Activated CD8-positive, alpha-beta memory T cell treated with anti-CD3 and anti-CD28 coated beads, Interleukin-2, amount 50 U/mL, for 1 hour (primary cell): Measurements from ENCODE around the gene DLGAP1.

Experiments used
- DNase-seq: peaks from one replicate; pipeline ENCODE4 v3.0.0-alpha.2; 2020; ENCODE audit errors: extremely low read depth

The DLGAP1 gene

GRCh38 chr18:3864669-3865298 lies 590.3 kb downstream of the DLGAP1 start:
- no peak for DNase-seq

DNA sequence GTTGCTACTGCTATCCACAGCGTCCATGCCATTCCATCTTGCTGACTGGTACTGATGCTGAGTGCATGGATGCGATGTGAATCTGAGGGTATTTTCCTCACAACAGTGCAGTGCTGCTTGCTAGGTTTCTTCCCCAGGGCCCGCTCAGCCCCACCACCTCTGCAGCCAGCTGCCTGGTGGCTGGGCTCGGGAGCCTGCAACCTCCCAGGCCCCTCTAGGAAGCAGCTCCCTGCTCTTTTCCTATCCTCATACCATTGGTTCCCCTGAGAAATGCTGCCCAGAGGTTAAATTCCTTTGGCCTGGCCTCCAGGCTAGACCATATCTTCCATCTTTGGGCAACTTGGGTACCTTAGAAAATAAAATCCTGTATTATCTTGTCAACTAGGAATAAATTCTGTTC lies 591.5 kb downstream of the DLGAP1 start:
- DNase-seq: no peak

DNA sequence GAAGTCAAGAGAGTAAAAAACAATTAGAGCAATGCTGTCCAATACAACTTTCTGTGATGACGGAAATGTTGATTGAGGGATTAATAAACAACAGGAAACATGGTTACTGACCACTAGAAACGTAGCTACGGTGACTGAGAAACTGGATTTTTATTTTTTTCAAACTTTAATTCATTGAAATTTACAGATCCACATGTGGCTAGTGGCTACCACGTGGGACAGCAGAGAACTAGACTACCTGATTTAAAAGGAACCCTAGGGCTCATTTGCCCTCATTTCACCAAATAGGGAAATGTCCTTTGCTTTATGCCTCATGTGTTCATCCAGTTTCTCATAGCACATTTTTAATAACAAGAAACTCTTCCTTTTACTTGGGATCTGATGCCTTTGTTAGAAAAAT lies 592.1 kb downstream of the DLGAP1 start:
- DNase-seq: no peak

- DNase-seq: no peak
These were observed 593.6 kb downstream of the DLGAP1 start for GRCh38 chr18:3861495-3861894.

GRCh38 chr18:3857544-3857943 lies 597.6 kb downstream of the DLGAP1 start:
- no peak for DNase-seq

- no peak for DNase-seq
These were observed 599.1 kb downstream of the DLGAP1 start for GRCh38 chr18:3855966-3856365.

GRCh38 chr18:3852321-3852720 lies 602.8 kb downstream of the DLGAP1 start:
- no peak for DNase-seq

- DNase-seq: no peak
These were observed 603.9 kb downstream of the DLGAP1 start for GRCh38 chr18:3851159-3851558.

- DNase-seq: no peak
These were observed 606.8 kb downstream of the DLGAP1 start for GRCh38 chr18:3848316-3848715.

- no peak for DNase-seq
These were observed 609.9 kb downstream of the DLGAP1 start for GRCh38 chr18:3845161-3845560.

DNA sequence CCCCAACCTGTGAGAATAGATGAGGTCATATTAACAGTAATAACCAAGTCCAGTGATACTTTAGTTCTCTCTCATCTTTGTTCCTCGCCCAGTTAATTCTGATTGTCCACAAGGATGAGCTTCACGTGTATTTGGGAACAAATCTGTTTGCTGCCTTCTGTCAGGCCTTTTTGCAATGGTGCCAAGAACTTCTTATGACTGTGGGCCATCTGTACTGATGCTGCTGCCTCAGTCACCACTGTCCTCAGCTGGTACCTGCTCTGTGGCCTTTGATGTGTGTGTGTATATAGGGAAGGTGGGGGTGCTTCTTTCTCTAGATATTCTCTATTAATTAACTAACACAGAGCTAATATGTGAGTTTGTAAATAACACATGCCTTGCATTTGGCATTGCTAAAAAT lies 612.3 kb downstream of the DLGAP1 start:
- DNase-seq: no peak

DNA sequence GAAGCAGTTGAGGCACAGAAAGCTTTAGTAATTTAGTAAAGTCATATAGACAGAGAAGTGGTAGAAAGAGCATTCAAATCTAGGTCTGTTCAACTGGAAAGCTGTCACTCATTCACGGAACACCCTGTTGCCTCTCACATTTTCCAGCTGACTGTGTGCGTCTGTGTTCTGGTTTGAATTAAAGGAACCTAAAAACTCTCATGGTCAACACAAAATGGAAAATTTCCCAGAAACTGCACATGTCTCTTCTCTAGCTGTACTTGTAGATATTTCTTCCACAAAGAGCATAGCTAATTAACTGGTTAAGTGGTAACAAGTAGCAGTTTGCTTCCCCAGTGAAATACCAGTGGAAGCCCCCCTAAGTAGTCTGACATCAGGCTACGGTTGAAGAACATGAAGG lies 614.3 kb downstream of the DLGAP1 start:
- no peak for DNase-seq

DNA sequence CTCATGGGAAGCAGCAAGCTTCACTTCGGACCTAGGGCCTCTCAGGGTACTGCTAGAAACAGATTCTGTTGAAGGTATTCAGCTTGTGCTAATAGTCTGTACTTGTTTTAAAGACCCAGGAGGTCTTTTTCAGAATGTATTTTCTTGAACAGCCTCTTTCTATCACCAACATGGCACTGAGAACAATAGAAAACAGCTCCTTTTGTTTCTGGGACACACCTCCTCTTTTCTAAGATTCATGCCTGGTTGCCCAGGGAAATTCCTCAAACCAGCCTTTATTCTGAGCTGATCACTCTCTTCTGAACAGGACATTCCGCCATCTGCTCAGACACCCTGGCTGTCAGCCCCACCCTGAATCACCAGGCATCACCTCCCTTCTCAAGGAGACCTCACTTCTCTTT lies 615.5 kb downstream of the DLGAP1 start:
- no peak for DNase-seq

GRCh38 chr18:3836483-3837335 lies 618.4 kb downstream of the DLGAP1 start:
- no peak for DNase-seq

- no peak for DNase-seq
These were observed 623.0 kb downstream of the DLGAP1 start for GRCh38 chr18:3832025-3832638.

DNA sequence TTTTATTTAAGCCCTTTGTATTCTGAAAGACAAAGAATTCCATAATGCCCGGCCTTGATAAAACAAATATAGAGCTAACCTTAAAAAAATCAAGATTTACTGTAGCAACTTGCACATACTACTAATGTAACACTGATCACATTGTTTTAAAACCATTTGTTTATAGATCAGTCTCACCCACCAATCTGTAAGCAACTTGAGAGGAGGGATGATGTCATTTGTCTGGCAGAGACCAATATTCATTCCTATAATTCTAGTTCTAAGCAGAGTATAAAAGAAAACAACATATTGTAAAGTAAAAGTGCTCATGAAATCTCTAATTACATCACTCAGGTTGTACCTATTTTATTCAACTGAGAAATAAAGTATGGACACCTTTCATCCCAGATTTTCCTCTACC lies 624.5 kb downstream of the DLGAP1 start:
- DNase-seq: no peak

DNA sequence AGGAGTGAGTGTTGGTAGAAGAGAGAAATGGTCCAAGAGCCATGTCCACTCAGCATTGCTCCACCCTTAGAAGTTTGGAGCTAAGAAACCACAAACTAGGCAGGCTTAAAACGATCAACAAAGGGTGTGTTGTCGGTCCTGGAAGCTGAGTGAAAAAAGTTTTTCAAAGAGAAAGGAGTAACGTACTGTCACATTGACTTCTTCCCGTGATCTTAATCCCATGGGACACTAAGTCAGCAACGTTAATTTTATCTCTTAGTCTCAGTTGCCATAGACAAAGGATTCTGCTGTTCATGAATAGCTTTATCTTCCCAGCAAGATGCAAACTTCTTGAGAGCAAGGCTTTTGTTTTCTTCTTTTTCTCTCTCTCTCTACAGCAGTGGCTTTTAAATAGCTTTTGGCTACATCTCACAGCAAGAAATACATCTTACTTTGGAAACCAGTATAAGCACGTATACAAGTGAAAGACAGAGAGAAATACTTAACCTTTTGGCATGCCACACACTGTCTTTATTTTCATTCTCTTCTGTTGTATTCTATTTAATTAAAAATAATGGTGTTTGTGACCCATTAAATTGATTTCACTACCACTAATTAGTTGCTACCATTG lies 627.8 kb downstream of the DLGAP1 start:
- no peak for DNase-seq

GRCh38 chr18:3826021-3826420 lies 629.1 kb downstream of the DLGAP1 start:
- DNase-seq: no peak

DNA sequence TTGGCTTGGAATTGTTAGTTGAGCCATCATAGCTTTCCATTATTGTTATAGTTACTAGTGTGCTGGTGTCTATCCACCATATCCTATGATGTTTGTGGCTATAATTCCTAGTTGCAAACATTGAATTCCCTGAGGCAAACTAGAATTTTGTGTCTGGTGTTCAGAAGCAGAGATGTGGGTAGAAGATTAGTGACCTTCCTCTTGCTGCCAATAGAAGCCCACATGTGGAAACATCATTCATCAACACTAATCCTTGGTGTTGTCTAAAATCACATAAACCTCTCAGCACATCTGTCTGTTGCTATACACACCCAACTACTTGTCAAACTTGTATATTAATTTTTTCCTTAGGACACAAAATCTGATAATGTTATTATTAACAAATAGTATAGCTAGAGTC lies 631.0 kb downstream of the DLGAP1 start:
- no peak for DNase-seq

GRCh38 chr18:3823073-3823472 lies 632.0 kb downstream of the DLGAP1 start:
- DNase-seq: no peak

- no peak for DNase-seq
These were observed 633.6 kb downstream of the DLGAP1 start for GRCh38 chr18:3821524-3821923.

DNA sequence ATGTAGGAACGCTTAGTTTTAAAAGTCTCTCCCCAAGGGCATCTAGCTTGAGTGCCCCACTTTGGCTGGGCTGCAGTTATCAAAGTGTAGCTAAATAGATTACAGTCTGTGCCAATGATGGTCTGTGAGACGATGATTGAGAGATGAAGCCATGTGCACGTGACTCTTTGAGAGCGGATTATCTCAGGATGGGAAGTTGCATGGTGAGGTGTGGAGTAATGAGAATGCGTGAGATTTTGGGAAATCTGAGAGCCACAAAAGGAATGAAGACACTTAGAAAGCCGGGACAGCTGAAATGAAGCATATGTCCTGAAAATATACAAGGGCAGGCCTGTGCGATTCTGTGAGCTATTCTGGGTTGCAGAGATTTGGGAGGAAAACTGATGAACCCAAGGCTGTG lies 635.1 kb downstream of the DLGAP1 start:
- no peak for DNase-seq
